HG02970 (cell line): ENCODE results near the gene FAM117B.
A peak's percentile ranks its signal among the peaks of the same experiment; 100 is the strongest.

Experiments
- ATAC-seq: cut with Tn5 transposase; IDR thresholded peaks from one replicate; pipeline ENCODE4 v1.9.1; 2021; ENCODE audit warnings: mild to moderate bottlenecking, moderate library complexity, moderate number of reproducible peaks; ENCODE audit not compliant: unreplicated experiment, low FRiP score

The FAM117B gene

DNA sequence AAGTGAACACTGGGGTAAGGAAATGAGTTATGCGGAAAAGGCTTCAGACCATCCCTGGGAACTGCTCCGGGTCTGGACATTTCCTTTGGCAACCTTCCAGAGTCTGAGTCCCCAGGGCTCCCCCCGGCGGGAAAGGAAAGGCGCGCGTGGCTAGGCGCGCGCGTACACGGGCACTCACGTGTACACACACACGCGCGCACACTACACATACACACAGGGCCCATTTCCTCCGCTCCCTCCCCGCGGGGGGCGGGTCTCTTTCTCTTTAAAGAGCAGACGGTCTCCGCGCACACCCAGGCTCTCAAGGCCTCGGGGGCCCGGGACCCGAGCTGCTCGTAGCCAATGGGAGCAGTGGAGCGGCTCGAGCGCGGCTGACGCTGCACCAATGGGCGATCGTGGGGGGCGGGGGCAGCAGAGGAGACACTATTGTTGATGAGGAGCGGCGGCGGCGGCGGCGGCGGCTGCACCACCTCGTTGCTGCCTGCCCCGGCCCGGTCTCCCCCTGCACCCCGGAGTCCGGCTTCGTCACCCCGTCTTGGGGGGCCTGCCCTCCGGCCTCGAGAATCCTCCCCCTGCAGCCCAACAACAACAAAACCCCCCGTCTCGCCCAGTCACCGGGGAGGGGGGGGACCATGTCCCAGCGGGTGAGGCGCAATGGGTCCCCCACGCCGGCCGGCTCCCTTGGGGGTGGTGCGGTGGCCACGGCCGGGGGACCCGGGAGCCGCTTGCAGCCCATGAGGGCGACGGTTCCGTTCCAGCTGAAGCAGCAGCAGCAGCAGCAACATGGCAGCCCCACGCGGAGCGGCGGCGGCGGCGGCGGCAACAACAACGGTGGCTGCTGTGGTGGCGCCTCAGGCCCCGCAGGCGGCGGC lies at the start of gene FAM117B:
Gene FAM117B (plus strand): TSS at position 414 of the 872 bp plus-strand sequence. CDS start 219 bp downstream, at position 633.
- peak; percentile 81 for ATAC-seq

DNA sequence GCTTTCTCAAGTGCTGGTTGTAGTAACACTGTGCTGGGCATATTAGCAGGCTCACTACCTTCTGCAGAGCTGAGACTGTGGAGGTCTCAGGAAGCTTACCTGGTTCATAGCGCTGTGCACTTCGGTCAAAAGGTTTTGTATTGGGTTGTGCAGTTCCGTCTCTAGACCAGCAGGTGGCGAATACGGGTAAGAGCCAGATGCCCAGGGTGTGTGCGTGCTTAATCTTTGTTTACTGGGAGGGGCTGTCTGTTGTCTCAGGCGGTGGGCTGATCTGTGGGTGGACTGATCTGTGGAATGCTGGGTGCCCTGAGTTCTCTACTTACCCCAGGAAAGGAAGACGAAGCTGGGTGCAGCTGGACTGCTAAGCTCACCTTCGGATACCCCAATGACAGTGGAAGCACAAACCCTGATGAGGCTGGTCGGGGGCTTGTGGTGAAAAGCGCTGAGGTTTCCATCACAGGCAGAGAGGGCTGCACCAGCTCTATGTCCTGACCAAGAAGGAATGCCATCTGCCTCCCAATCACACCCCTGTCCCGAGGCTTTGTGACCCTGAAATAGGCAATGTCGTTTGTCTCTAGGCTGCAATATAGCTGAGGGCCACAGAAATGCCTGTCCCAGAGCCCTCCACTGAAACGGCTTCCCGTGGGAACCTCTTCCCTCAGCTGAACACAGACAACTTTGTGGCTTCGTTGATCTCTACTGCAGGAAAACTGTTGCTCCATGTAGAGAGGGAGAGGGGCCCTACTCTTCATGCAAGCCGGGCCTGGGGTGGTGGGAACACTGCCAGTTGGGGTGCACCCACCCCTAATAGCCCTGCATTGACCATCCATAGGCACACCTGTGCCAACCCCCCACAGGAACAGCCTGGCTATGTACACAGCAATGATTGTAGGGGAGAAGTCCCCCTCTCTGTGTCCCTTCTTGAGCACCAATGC lies 45.9 kb upstream of the FAM117B start:
- peak; percentile 64 for ATAC-seq

DNA sequence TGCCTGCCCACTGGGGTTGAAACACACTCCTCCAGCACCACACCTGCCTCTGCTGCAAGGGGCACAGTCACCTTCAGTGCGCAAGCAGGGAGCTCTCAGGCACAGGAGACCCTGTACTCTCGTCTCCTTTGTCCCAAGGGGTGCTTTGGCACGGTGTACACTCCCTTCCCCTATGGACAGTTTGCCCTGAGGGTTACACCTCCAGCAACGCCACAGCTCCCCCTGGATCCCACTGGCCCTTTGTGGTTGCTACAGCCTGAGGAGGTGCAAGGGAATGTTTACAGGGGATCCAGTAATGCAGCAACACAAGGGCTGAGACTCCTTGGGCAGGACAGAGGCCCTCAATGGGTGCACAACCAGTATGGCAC lies 45.2 kb upstream of the FAM117B start:
- ATAC-seq, result no peak

DNA sequence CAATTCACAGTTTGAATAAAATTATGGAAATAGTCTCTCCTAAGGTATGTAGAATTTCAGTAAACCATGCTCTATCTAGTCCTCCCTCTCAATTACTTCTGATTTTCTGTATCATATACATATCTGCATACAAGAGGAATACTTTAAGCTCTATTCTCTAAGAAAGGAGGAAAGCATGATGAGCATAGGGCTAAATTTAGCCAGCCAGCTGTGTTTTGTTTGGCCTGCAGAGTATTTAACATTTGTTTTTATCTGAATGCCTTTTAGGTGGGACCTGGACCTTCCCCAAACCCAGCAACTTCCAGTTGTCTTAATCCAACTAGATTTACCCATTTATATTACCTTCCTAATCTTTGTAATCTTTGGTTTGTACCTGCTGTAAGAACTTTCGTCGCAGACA lies 42.2 kb upstream of the FAM117B start:
- ATAC-seq, result no peak

DNA sequence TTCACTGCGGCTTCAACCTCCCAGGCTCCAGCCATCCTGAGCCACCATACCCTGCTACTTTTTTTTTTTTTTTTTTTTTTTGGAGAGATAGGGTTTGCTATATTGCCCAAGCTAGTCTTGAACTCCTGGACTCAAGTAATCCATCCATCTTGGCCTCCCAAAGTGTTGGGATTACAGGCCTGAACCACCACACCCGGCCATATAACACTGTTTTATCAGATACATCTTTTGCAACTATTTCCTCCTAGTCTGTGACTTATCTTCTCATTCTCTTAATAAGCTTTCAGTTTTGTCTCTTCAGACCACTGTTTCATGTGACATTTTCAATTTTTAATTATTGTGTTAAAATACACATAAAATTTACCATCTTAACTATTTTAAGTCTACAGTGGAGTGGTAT lies 35.7 kb upstream of the FAM117B start:
- ATAC-seq, result no peak

DNA sequence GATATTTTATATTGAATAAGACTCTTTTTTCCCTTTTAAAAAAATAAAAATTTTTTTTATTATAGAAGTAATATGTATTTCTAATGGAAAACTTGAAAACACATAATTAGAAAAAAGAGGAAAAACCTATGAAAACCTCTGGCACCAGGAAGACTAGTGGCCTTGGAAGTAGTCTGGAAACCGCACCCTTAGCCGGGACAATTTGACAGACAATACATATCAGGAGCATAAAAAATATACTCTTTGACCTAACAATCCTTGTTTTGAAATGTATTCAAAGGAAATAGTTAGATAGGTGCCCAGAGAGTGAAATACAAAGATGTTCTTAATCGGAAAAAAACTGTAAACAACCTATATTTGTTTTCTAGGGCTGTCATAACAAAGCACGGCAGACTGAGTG lies 34.9 kb upstream of the FAM117B start:
- no peak for ATAC-seq

DNA sequence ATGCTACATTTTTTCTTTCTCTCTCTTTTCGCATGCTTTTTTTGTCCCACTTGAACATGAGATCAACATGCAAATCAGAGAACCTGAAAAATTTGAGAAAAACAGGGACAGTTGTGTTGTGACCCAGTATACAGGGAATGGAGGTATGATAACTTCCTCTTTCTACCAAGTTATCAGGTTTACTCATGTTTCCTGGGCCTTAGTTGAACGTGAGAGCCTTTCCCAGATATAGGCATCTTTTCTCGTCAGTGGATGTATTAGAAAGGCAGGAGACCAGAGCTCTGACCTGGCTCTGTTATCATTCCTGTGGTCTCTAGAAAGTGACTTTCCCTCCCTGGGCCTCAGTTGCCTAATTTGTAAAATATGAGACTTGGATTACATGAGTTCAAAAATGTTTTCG lies 30.1 kb upstream of the FAM117B start:
- no peak for ATAC-seq

DNA sequence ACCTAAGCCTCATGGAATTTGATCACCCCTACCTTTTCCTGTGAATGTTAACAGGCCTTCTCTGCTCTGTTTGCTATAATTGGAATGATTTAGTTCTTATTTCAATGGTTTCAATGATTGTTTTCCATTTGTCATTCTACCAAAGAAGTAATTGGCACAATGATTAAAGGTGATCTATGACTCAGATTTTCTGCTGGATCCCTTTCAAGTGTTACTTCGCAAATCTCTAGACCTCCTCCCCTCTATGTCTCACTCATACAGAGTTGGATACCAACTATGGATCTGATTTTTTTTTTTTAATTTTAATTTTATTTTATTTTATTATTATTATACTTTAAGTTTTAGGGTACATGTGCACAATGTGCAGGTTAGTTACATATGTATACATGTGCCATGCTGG lies 29.6 kb upstream of the FAM117B start:
- no peak for ATAC-seq

DNA sequence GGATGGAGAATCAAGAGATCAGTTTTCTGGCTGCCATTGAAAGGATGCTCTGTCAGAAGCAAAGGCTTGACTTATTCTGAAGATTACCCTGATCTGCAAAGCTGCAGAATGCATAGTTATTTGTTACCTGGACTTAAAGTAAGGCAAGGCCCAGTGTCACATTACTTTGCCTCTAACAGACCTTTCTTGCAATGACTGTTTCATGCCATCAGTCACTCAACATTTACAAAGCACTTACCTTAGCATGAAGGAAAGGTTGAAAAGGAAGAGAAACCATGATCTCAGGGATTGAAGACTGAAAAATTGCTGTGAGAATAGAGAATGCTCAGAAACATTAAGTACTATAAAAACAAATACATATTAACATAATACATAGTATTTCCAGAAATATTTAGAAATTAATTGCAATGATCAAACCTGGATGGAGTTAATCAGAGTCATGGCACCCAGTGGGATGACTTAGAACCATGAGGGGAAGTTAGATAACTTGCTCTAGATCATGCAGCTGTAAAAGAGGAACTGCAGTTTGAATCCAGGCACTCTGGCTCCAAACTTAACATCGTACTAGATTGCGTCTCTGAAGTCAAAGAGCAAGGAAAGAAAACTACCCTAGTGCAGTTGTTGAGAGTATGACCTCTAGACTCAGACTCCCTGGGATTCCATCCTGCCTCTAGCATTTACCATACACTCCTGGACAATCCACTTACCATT lies 26.5 kb upstream of the FAM117B start:
- no peak for ATAC-seq

DNA sequence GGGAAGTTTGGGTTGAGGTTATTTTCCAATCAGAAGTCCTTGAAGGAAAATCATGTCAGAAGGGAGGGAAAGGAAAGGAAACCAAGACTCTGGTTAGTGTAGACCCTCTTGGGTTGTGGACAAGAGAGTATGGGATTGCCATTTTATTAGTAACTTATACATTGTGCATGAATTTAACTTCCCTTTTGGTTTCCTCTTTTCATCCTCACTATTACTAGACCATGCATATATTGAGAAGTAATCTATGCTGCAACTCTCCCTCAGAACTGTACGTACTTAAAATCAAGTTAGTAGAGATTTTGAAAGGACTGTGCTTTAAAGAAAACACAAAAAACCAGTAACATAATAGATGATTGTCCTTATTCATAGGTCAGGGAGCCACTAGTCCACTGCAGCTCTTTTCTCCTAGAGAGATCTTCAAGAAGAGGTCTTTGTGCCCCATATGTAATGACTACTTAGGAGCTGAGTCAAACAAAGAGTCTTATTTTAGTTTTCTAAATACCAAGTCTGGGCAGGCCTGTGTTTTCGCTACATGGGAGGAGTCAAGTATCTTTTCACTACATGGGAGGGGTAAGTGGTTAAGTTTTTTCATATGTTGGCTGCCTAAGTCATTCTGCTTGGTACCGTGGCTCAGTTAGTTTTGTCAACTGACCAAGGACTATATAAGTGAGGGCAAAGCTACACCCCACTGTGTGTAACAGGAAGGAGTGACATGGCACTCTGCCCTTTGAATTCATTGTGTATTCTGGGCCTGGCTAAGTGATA lies 25.2 kb upstream of the FAM117B start:
- peak; percentile 74 for ATAC-seq

DNA sequence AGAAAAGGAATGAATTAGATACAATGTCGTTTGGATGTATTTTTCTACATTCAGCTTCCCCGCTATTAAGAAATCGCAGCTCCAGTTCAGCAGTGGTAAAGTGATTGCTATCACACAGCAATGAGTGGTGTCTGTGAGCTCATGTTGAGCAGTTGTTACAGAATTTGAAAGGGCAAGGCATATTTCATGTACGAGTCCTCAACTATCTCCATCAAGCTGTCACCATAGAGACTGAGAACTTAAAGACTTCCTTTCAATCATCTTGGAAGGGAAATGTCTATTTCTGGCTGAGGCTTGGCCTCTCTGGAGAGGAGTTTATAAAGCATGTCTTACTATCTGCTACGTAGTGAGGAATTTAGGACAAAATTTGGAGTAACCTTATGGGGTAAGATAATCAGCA lies 24.4 kb upstream of the FAM117B start:
- ATAC-seq, result no peak

DNA sequence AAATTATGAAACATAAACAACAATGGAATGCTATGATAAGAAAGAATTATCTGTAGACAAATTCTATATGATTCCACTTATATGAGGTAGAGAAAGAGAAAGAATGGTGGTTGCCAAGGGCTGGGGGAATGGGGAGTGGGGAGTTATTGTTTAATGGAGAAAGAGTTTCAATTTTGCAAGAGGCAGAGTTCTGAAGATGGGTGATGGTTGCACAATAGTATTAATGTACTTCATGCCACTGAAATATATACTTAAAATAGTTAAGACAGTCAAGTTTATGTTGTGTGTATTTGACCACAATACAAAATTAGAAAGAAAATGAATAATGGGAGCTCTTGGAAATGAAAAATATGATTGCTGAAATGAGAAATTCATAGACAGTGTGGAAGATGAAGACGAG lies 22.6 kb upstream of the FAM117B start:
- ATAC-seq, result no peak

DNA sequence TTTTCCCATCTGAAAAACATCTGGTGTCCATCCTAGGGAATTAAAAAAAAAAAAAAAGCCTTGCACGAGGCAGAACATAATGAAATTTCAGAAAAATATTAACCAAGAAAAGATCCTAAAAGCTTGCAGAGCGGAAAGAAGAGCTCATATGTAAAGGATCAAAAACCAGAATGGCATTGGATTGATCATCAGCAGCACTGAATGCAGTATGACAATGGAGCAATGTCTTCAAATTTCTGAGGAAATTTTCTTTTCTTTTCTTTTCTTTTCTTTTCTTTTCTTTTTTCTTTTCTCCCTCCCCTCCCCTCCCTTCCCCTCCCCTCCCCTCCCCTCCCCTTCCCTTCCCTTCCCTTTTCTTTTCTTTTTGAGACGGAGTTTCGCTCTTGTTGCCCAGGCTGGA lies 21.3 kb upstream of the FAM117B start:
- no peak for ATAC-seq

DNA sequence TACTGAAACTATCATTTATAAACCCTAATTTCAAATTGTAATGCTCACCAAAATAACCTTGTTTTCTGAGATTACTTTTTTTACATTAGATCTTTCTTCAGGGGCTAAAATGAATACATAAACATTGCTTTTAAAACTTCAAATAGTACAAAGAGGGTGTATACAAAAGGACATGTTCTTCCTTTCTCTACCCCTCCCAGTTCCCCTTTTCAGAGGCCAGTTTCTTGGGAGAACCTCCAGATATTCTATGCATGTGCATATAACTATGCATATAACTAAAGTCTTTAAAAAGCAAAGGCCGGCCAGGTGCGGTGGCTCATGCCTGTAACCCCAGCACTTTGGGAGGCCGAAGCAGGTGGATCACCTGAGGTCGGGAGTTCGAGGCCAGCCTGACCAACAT lies 10.6 kb upstream of the FAM117B start:
- ATAC-seq, result no peak

DNA sequence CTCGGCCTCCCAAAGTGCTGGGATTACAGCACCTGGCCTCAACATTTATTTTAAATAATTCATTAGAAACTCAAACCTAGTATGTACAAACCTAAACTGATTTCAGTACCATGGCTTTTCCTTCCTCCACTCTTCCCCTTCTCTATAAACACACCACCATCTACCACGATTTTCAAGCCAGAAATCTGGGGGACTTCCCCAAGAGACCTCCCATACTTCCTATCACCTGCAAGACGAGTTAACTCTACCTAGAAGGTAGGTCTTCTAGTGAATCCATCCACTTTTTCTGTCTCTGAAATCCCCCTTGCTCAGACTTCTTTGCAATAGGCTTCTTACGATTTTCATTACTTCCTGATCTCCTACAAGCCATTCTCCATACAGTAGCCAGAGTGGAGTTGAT lies 7.7 kb upstream of the FAM117B start:
- ATAC-seq, result no peak

DNA sequence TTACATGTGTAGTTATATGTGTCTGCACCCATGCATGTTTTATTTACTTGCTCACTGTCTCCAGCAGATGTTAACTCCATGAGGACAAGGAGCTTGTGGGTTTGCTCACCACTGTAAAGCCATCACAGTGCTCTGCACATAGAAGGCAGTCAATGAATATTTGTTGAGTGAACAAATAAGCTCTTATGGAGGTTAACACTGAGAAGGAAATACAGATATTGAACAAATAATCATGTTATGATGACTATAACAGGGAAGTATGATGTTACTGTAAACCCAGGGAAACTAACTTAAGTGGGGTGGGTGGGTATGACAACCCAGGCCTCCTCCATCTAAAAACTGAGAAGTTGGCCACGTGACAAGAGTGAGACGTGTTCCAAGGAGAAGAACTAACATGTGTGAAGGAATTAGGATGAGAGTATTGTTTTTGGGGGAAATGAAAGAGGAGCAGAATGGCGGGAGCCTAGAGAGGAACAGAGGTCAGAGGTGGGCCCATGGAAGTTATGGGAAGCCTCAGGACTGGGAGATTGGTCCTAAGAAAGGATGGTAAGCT lies 6.0 kb upstream of the FAM117B start:
- no peak for ATAC-seq

DNA sequence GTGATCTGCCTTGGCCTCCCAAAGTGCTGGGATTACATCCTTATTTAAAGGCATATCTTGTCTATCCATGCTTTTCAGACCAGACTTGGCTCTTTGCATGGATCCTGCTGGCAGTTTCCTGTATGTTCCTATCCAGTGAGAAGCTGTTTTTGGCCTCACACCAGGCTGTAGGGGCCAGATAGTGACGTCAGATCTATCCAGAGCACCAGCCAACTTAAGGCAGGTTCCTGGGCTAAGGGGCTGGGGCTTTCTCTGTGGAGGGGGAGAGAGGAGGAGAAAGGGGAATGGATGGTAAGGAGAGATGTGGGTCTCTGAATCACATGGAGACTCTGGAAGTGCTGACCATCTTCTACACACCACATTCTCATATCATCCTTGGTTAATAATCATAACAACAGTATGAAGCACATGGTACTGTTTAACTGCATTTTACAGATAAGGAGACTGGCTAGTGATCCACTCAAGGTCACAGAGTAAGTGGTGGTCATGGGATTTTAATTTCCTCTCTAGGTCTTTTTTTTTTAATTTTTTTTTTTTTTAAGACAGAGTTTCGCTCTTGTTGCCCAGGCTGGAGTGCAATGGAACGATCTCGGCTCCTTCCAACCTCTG lies 2.0 kb upstream of the FAM117B start:
- no peak for ATAC-seq

DNA sequence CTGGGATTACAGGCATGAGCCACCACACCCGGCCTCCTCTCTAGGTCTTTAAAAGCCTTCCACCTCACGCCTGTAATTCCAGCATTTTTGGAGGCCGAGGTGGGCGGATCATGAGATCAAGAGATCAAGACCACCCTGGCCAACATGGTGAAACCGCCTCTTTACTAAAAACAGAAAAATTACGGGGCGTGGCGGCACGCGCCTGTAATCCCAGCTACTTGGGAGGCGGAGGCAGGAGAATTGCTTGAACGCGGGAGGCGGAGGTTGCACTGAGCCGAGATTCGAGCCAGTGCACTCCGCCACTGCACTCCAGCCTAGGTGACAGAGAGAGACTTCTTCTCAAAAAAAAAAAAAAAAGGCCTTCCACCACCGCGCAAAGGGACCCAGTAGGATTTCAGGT lies 1.3 kb upstream of the FAM117B start:
- ATAC-seq, result no peak

DNA sequence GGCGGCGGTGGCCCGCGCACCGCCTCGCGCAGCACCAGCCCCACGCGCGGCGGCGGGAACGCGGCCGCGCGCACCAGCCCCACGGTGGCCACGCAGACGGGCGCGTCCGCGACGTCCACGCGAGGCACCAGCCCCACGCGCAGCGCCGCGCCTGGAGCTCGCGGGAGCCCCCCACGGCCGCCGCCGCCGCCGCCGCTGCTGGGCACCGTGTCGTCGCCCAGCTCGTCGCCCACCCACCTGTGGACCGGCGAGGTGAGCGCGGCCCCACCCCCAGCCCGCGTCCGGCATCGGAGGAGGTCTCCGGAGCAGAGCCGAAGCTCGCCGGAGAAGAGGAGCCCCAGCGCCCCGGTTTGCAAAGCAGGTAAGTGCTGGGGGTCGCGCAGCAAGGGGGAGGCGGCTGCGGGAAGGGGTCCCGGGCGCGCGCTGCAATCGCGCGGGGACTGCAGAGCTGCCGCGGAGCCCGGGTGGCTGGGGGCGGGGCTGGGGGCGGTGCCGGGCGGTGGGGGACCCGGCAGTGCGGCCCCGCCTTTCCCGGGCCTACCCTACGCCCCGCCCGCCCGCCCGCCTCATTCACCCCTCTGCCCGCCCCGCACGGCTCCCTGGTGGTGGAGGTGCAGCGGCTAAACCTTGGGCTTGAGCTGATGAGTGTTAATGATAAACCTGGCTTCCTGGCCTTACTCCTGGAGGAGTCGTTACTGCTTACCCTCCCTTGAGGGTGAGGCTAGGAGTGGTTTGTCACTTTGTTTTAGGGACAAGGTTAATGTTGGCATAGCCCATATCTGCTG lies 851 bp downstream of the FAM117B start:
- ATAC-seq, result peak; percentile 53
